Gastroesophageal sphincter (tissue), 4 donors: ENCODE results near the gene ARV1. TPM values are rescaled to one million over a fixed set of nuclear protein-coding genes. Genes with fewer than 3 reads are reported as not detected.

Experiments
- ATAC-seq: fragments of 150-250 bp; one replicate; pipeline ENCODE4 v1.9.1; 2016; ENCODE audit warnings: mild to moderate bottlenecking, moderate library complexity
- H3K27ac ChIP-seq, 4 donors: fragments of 200-600 bp; sonication (generic) in 3 of 4; 1 replicate in 3 of 4; 2 replicates in 1 of 4; pipeline ENCODE4 v1.5.1; 2016 to 2019
- H3K27me3 ChIP-seq: fragments of 200-600 bp; sonication (generic); one replicate; pipeline ENCODE4 v1.5.1; 2019
- H3K36me3 ChIP-seq, 2 donors: fragments of 200-600 bp; sonication (generic); one replicate each; pipeline ENCODE4 v1.5.1; 2019; ENCODE audit warnings: control low read depth in 1 of 2
- H3K4me1 ChIP-seq, 3 donors: fragments of 200-600 bp; sonication (generic); 1 replicate in 2 of 3; 2 replicates in 1 of 3; pipeline ENCODE4 v1.5.1; 2016 to 2019; ENCODE audit warnings: control low read depth in 2 of 3
- H3K4me3 ChIP-seq, 2 donors: fragments of 200-600 bp; sonication (generic); one replicate each; pipeline ENCODE4 v1.5.1; 2019; ENCODE audit warnings: mild to moderate bottlenecking in 1 of 2, moderate library complexity in 1 of 2
- H3K9me3 ChIP-seq, 3 donors: fragments of 200-600 bp; sonication (generic); one replicate each; pipeline ENCODE4 v1.5.1; 2017 to 2019; ENCODE audit warnings: control low read depth in 2 of 3
- CTCF ChIP-seq, 4 experiments: fragments of 200-600 bp in 2 of 4; fragments of 450-650 bp in 2 of 4; sonication (generic) in 1 of 4; IDR thresholded peaks; one replicate each; pipeline ENCODE4 v1.5.1; 2017 to 2019; ENCODE audit warnings: antibody characterized with exemption in 4 of 4, mild to moderate bottlenecking in 2 of 4, moderate library complexity in 2 of 4
- EP300 ChIP-seq: sonication (generic); formaldehyde crosslinking; IDR thresholded peaks from one replicate; pipeline ENCODE4 v1.6.1; 2017; ENCODE audit warnings: antibody characterized with exemption, mild to moderate bottlenecking
- POLR2A ChIP-seq, 2 donors: fragments of 450-650 bp; IDR thresholded peaks; one replicate each; pipeline ENCODE4 v1.6.1; 2017; ENCODE audit warnings: antibody characterized with exemption in 2 of 2, mild to moderate bottlenecking in 2 of 2, moderate library complexity in 1 of 2
- POLR2AphosphoS5 ChIP-seq: sonication (generic); formaldehyde crosslinking; IDR thresholded peaks from one replicate; pipeline ENCODE4 v1.6.1; 2017; ENCODE audit warnings: antibody characterized with exemption
- WGBS, 2 donors: methylation state at CpG; one replicate each; pipeline ENCODE4 v1.1.5; 2018; ENCODE audit warnings: low coverage in 1 of 2; 5-methylcytosine and 5-hydroxymethylcytosine counted together
- total RNA-seq, 4 donors: library from RNA; depleted of rRNA; stranded (reverse); fragments of >200 nt; gene quantifications; one replicate each; pipeline ENCODE4 v1.1.0, GENCODE V29; 2016

The ARV1 gene
- total RNA-seq, 4 donors from 2014 or later: 10.5 to 37.4 (median 20.5) TPM

- no peak overlapping the region for H3K4me3 ChIP-seq
- no peaks in the 10 kb centered on the region for H3K4me1 ChIP-seq
- TF ChIP-seq POLR2AphosphoS5: no peak
- no peak for TF ChIP-seq CTCF (IDR thresholded peaks at IDR 0.05)
- TF ChIP-seq EP300: no peak
- no peak for TF ChIP-seq POLR2A (IDR thresholded peaks at IDR 0.05)
- ATAC-seq: no peak
- 67 to 92% methylated on average over 1 of the region's 1 CpG for WGBS, 2 donors
- no peak overlapping the region for H3K27ac ChIP-seq
- H3K36me3 ChIP-seq: peaks cover 0 to 41% of the 10 kb centered on the region in 2 donors
- no peaks in the 10 kb centered on the region for H3K9me3 ChIP-seq
- H3K27me3 ChIP-seq: no peaks in the 10 kb centered on the region
Observed at GRCh38 chr1:230948301-230948700, 30.6 kb upstream of the ARV1 start.

GRCh38 chr1:230948903-230949302 is 30.0 kb upstream of the ARV1 start:
- Histone ChIP-seq H3K9me3 (no peaks in the 10 kb centered on the region), H3K27me3 (no peaks in the 10 kb centered on the region), H3K4me3 (no peak overlapping the region), H3K36me3 (peaks cover 0 to 43% of the 10 kb centered on the region in 2 donors), H3K4me1 (no peaks in the 10 kb centered on the region), H3K27ac (no peak overlapping the region)
- TF ChIP-seq POLR2A (IDR thresholded peaks at IDR 0.05): no peak
- TF ChIP-seq EP300: no peak
- no peak for ATAC-seq
- WGBS, 2 donors: 74 to 94% methylated on average over 2 to 3 of the region's 3 CpGs

- TF ChIP-seq EP300 (no peak), POLR2AphosphoS5 (no peak), CTCF (IDR thresholded peaks at IDR 0.05) (no peak), POLR2A (IDR thresholded peaks at IDR 0.05) (no peak)
- Histone ChIP-seq H3K9me3 (no peaks in the 10 kb centered on the region), H3K4me1 (no peaks in the 10 kb centered on the region), H3K27ac (no peak overlapping the region), H3K36me3 (peaks cover 0 to 41% of the 10 kb centered on the region in 2 donors), H3K4me3 (no peak overlapping the region), H3K27me3 (no peaks in the 10 kb centered on the region)
- ATAC-seq: no peak
- WGBS, 2 donors: 64 to 91% methylated on average over 3 of the region's 3 CpGs
Observed at GRCh38 chr1:230950404-230950803, 28.5 kb upstream of the ARV1 start.

- Histone ChIP-seq H3K9me3 (no peaks in the 10 kb centered on the region), H3K4me1 (no peaks in the 10 kb centered on the region), H3K27ac (no peak overlapping the region), H3K27me3 (no peaks in the 10 kb centered on the region), H3K4me3 (no peak overlapping the region), H3K36me3 (peaks cover 3 to 72% of the 10 kb centered on the region in 2 donors)
- ATAC-seq: no peak
- TF ChIP-seq POLR2AphosphoS5: no peak
- no peak for TF ChIP-seq CTCF (IDR thresholded peaks at IDR 0.05)
- TF ChIP-seq POLR2A (IDR thresholded peaks at IDR 0.05): no peak
- TF ChIP-seq EP300: no peak
- 84 to 92% methylated on average over 3 to 4 of the region's 4 CpGs for WGBS, 2 donors
Observed at GRCh38 chr1:230957580-230957989, 21.3 kb upstream of the ARV1 start.

GRCh38 chr1:230958370-230958769 is 20.5 kb upstream of the ARV1 start:
- 96 to 98% methylated on average over 4 of the region's 4 CpGs for WGBS, 2 donors
- Histone ChIP-seq H3K4me3 (no peak overlapping the region), H3K27me3 (no peaks in the 10 kb centered on the region), H3K4me1 (no peaks in the 10 kb centered on the region), H3K36me3 (peaks cover 3 to 66% of the 10 kb centered on the region in 2 donors), H3K9me3 (no peaks in the 10 kb centered on the region), H3K27ac (no peak overlapping the region)
- TF ChIP-seq CTCF (IDR thresholded peaks at IDR 0.05) (no peak), EP300 (no peak), POLR2AphosphoS5 (no peak), POLR2A (IDR thresholded peaks at IDR 0.05) (no peak)
- ATAC-seq: no peak
